Measurements from ENCODE around the gene TMPRSS7.

DNA sequence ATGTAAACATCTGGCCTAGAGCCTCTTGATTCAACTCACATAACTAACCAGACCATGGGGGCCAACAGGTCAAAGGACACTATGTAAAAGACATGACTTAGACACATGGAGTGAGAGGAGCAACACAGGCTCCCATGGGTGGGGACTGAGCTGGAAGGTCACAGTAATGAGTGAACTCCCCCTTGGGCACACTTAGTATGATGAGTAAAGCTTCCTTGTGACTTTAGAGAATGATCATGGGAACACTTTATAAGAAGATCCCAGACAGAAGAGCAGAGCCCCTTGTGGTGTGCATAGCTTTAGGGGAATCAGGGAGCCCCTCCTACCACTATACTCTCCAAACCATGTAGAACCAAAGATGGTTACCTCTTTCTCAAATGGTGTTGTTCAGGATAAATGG, 88.3 kb downstream of the TMPRSS7 start:
- TF ChIP-seq YY1 (IDR thresholded peaks at IDR 0.05; ENCODE audit: insufficient read depth, insufficient read length), result no peak
- TF ChIP-seq SUZ12 (IDR thresholded peaks at IDR 0.05; ENCODE audit: extremely low read depth, insufficient read depth, insufficient read length), result no peak

All from NT2/D1 (cell line).